ENCODE measurements around the gene TSPO.
"Not testable (repeated sequence)": the region's sequence is repeated elsewhere in the genome, so short reads cannot be mapped to it uniquely, and the experiment has no call there.

TSPO gene

DNA sequence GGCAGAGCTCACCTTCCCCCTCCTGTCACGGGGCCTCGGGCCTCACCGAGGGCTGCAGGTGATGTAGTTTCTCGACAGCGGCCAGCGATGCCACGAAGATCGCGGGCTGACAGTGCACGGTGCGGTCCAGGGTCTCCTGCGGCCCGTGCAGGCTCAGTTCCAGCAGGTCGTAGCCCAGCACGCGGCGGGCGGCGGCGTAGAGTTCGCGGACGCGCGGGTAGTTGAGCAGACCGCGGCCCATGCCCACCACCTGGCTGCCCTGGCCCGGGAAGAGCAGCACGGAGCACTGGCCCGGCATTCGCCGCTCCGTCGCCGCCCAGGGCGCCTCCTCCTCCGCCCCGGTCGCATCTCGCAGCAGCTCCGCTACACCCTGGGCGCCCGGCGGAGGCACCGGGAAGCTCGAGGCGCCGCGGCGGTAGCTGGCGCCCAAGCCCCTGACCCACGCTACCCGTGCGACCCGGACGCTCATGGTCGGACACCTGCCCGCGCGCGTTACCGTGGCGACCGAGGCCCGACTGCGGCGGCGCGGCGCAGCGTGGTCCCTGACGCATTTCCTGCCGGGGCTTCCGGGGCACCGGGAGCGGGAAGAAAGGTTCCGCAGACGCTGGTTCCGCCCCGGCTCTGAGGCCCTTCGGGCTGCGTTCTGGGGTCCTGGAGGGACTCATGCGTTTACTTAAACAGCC, 8.3 kb upstream of the TSPO start, which contains the start of gene MCAT:
TSS of gene MCAT (minus strand) at position 519 of the 683 bp plus-strand sequence. CDS start at position 469, 50 bp downstream.
- no peak for TF ChIP-seq CTCF (IDR thresholded peaks at IDR 0.05; ENCODE audit: control extremely low read depth, extremely low read depth, low read depth, missing control alignments)
- CTCF ChIA-PET = no interaction called here
- POLR2A ChIA-PET = no interaction called here

DNA sequence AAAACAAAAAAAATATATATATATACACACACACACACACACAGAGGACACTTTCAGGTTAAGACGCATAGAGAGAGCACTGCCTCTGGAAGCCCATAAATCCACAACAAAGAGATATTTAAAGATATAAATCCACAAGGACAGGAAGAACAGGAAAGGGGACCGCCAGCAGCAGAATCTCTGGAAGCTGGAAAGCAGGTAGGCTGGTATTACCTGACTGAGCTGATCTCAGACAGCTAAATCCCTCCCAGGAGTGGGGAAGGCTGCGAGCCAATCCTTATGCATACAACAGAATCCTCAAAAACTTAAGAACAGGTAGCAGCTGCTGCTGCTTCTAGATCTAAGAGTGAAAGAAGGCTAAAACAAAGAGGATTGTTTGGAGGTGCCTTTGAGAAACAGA, 6.4 kb upstream of the TSPO start:
- CTCF ChIA-PET = no interaction called here
- no peak for DNase-seq (ENCODE audit: extremely low spot score)
- POLR2A ChIA-PET = no interaction called here

More for the DNA sequence above, 8.3 kb upstream of the TSPO start, which contains the start of gene MCAT:
- peak; percentile 94 for DNase-seq (ENCODE audit: extremely low spot score)

GRCh38 chr22:43145371-43145770, 6.0 kb upstream of the TSPO start:
- CTCF ChIA-PET; DNase-seq (ENCODE audit: extremely low spot score); POLR2A ChIA-PET: not testable (repeated sequence)

More for the DNA sequence above, 6.4 kb upstream of the TSPO start:
- TF ChIP-seq CTCF (IDR thresholded peaks at IDR 0.05; ENCODE audit: control extremely low read depth, extremely low read depth, low read depth, missing control alignments) = no peak

DNA sequence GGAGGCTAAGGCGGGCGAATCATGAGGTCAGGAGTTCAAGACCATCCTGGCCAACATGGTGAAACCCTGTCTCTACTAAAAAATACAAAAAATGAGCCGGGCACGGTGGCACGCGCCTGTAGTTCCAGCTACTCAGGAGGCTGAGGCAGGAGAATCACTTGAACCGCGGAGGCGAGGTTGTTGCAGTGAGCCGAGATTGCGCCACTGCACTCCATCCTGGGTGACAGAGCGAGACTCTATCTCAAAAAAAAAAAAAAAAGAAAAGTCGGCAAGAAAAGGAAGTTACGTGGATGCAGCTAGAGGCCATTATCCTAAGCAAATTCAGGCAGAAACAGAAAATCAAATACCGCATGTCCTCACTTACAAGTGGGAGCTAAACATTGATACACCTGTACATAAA, 5.0 kb upstream of the TSPO start:
- CTCF ChIA-PET = interaction anchor here (1.2 kb wide), 1 partner anchor 13 kb away, joined by 3 read pairs; no protein-coding TSS in a partner anchor
- POLR2A ChIA-PET; DNase-seq (ENCODE audit: extremely low spot score): not testable (repeated sequence)

DNA sequence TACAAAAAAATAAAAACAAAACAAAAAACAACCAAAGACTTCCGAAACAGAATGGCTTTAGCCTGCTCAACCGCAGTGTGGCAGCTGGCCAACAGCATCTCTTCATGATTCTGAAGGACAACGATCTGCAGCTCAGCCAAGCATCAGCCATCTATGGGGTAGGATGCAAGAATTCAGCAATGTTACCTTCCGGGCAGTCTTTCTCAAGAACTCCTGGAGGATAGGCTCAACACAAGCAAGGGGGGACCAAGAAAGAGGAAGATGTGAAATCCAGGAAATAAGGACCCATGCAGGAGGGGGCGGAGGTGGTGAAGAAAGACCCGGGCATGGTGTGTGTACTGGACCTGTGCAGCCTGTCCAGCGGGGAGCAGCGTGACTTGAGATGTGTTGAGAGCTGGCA, 3.5 kb upstream of the TSPO start:
- ChIA-PET POLR2A (interaction anchor here (0.7 kb wide), 1 partner anchor 385 kb away, joined by 8 read pairs; no protein-coding TSS in a partner anchor), CTCF (no interaction called here)
- DNase-seq (ENCODE audit: extremely low spot score) = no peak

GRCh38 chr22:43148581-43148980, 2.8 kb upstream of the TSPO start:
- POLR2A ChIA-PET = interaction anchor here (0.7 kb wide), 1 partner anchor 36 kb away, joined by 3 read pairs; no protein-coding TSS in a partner anchor
- no peak for TF ChIP-seq CTCF (IDR thresholded peaks at IDR 0.05; ENCODE audit: control extremely low read depth, extremely low read depth, low read depth, missing control alignments)
- CTCF ChIA-PET = no interaction called here

More for the DNA sequence above, 3.5 kb upstream of the TSPO start:
- TF ChIP-seq CTCF (IDR thresholded peaks at IDR 0.05; ENCODE audit: control extremely low read depth, extremely low read depth, low read depth, missing control alignments) = no peak

GRCh38 chr22:43150731-43151206, 590 bp upstream of the TSPO start:
- ChIA-PET CTCF (no interaction called here), POLR2A (no interaction called here)
- DNase-seq (ENCODE audit: extremely low spot score) = no peak
- TF ChIP-seq CTCF (IDR thresholded peaks at IDR 0.05; ENCODE audit: control extremely low read depth, extremely low read depth, low read depth, missing control alignments) = no peak

More at GRCh38 chr22:43148581-43148980, 2.8 kb upstream of the TSPO start:
- no peak for DNase-seq (ENCODE audit: extremely low spot score)
